Heart left ventricle (tissue), 13 donors: ENCODE results near the gene PLEKHG4B.

ENCODE experiments used
- CTCF ChIP-seq, 12 donors: fragments of 200-600 bp; sonication (generic) in 4 of 12; IDR thresholded peaks; one replicate each; pipeline versions ENCODE4 v1.5.0 to v1.8.0; 2018 to 2022; ENCODE audit warnings: antibody characterized with exemption in 12 of 12, mild to moderate bottlenecking in 5 of 12
- POLR2A ChIP-seq, 2 donors: fragments of 450-650 bp; IDR thresholded peaks; one replicate each; pipeline ENCODE4 v1.6.1; 2017; ENCODE audit warnings: antibody characterized with exemption in 2 of 2, mild to moderate bottlenecking in 2 of 2, moderate library complexity in 2 of 2
- donor health status: ischemic (EF 13 %, LVEDD 7.1; RV severe dilation, severe dysfunction).
- donor health status: DM: no; HTN: yes; CAD: no.
- donor health status: DM: no; HTN: no; CAD: no.
- donor health status: ischemic (EF 25% LVEDD 6.9; RV normal size, moderate dysfunction).
- donor health status: ischemic (EF 25% LVEDD 5.7; RV mildly dilated, moderate dysfunction).
- donor health status: ischemic (EF 35%, LVEDD 5.7; RV mildly dilated, moderate dysfunction).
- donor health status: nonischemic (EF 11% LVEDD 7.7; RV severe dilation, severe dysfunction).
- donor health status: DM: yes; HTN: yes; CAD: no.
- donor health status: PGD.
- donor health status: ischemic (EF 29% LVEDD 5.4; RV normal size, mild dysfunction).
- donor health status: nonischemic (EF 23%, LVEDD 6.1; RV moderate dilation, normal function).

GRCh38 chr5:110270-110888 is 18.4 kb downstream of the PLEKHG4B start:
- TF ChIP-seq CTCF (IDR thresholded peaks at IDR 0.05) (no peak), POLR2A (IDR thresholded peaks at IDR 0.05) (no peak)
